Tibial nerve (tissue), 4 donors: ENCODE results near the gene SLC7A4. TPM values are rescaled to one million over a fixed set of nuclear protein-coding genes. Genes with fewer than 3 reads are reported as not detected.

Experiments used
- DNase-seq, 2 donors: peaks; one replicate each; pipeline ENCODE4 v3.0.0-alpha.2; 2019; ENCODE audit warnings: low spot score in 2 of 2
- H3K27ac ChIP-seq, 4 donors: fragments of 200-600 bp; sonication (generic) in 3 of 4; one replicate each; pipeline ENCODE4 v1.5.1; 2017 to 2019; ENCODE audit warnings: mild to moderate bottlenecking in 1 of 4
- H3K27me3 ChIP-seq, 2 donors: fragments of 200-600 bp; sonication (generic) in 1 of 2; one replicate each; pipeline versions ENCODE4 v1.5.1 to v1.6.0; 2017 to 2019
- H3K36me3 ChIP-seq, 3 donors: fragments of 200-600 bp; sonication (generic); one replicate each; pipeline ENCODE4 v1.5.1; 2018 to 2019
- H3K4me1 ChIP-seq, 4 donors: fragments of 200-600 bp; sonication (generic) in 3 of 4; one replicate each; pipeline ENCODE4 v1.5.1; 2017 to 2019
- H3K4me3 ChIP-seq, 4 donors: fragments of 200-600 bp; sonication (generic) in 3 of 4; one replicate each; pipeline ENCODE4 v1.5.1; 2017 to 2019; ENCODE audit warnings: mild to moderate bottlenecking in 1 of 4, moderate library complexity in 1 of 4
- H3K9me3 ChIP-seq, 4 donors: fragments of 200-600 bp; sonication (generic) in 3 of 4; one replicate each; pipeline ENCODE4 v1.5.1; 2017 to 2019
- EP300 ChIP-seq, 2 donors: sonication (generic); formaldehyde crosslinking; IDR thresholded peaks; one replicate each; pipeline ENCODE4 v1.6.1; 2017; ENCODE audit warnings: antibody characterized with exemption in 2 of 2, mild to moderate bottlenecking in 1 of 2
- POLR2A ChIP-seq, 2 donors: fragments of 450-650 bp; IDR thresholded peaks; one replicate each; pipeline ENCODE4 v1.6.1; 2017; ENCODE audit warnings: antibody characterized with exemption in 2 of 2, mild to moderate bottlenecking in 2 of 2, moderate library complexity in 2 of 2
- WGBS, 2 donors: methylation state at CpG; one replicate each; pipeline ENCODE4 v1.1.5; 2018; 5-methylcytosine and 5-hydroxymethylcytosine counted together
- total RNA-seq, 4 donors: library from RNA; depleted of rRNA; stranded (reverse); fragments of >200 nt; gene quantifications; one replicate each; pipeline ENCODE4 v1.1.0, GENCODE V29; 2016
- TF ChIP-seq, protein P1 (sequence below), 5 experiments: fragments of 200-600 bp in 3 of 5; fragments of 450-650 bp in 2 of 5; sonication (generic) in 3 of 5; IDR thresholded peaks; one replicate each; pipeline ENCODE4 v1.5.1; 2016 to 2019; ENCODE audit warnings: antibody characterized with exemption in 5 of 5, mild to moderate bottlenecking in 3 of 5, moderate library complexity in 2 of 5

The SLC7A4 gene
- total RNA-seq, 4 donors from 2014 or later = 0.22 to 1.3 TPM; not detected in 2

DNA sequence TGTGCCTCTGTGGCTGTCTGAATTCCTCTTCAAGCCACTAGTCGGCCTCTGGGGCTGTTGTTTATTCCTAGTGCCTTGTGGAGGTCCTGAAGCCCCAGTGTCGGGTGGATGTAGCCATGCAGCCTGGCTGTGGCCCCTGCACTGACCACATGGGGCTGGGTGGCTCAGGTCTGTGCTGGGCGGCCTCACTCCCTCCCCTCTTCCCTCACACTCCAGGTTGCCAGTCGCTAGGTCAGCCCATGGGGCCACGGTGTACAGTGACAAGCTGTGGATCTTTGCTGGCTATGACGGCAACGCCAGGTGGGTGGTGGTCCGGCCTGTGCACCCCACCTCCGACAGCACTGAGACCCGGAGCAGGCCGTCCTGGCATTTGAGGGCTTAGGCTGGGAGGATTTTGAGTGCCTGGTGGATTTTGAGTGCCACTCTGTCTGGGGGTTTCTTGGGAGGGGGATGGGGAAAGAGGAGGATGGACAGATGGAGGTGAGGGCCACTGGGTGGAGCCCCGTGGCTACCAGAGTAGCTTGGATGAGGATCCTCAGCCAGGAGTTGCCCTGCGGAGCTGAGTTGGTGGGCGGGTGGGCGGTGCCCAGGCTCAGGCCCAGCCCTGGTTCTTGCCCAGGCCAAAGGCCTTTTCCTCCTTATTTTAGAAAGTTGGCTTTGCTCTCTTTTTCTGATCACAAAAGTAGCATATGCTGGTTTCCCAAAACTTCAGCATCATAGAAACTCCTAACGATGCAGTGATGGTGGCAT is 43.6 kb downstream of the SLC7A4 start:
- H3K27ac ChIP-seq = no peak overlapping the region
- H3K4me1 ChIP-seq = peaks cover 0 to 12% (median under 1%) of the 10 kb centered on the region in 4 donors
- no peaks in the 10 kb centered on the region for H3K9me3 ChIP-seq
- WGBS, 2 donors = 84 to 85% methylated on average over 16 of the region's 16 CpGs
- peaks cover 3 to 95% (median 4%) of the 10 kb centered on the region in 3 donors for H3K36me3 ChIP-seq
- H3K27me3 ChIP-seq = no peaks in the 10 kb centered on the region
- no peak for DNase-seq
- no peak overlapping the region for H3K4me3 ChIP-seq
- TF ChIP-seq EP300 (IDR thresholded peaks at IDR 0.05) = no peak

DNA sequence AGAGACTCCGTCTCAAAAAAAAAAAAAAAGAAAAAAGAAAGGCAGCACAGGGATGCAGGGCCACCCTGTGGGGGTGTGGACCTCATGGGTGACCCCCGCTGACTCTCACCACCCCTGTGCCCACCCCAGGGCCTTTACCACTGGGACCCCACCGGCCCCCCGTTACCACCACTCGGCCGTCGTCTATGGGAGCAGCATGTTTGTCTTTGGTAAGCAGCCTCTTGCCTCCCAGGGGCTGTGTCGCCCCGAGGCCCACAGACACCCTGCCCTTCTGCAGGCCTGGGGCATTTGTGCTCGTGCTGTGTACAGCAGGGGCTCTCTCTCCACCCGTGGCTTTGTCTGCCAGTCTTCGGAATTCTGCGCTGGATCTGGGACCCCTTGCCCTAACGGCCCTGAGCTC is 45.0 kb downstream of the SLC7A4 start:
- no peak for TF ChIP-seq POLR2A (IDR thresholded peaks at IDR 0.05)
- TF ChIP-seq, protein P1, sequence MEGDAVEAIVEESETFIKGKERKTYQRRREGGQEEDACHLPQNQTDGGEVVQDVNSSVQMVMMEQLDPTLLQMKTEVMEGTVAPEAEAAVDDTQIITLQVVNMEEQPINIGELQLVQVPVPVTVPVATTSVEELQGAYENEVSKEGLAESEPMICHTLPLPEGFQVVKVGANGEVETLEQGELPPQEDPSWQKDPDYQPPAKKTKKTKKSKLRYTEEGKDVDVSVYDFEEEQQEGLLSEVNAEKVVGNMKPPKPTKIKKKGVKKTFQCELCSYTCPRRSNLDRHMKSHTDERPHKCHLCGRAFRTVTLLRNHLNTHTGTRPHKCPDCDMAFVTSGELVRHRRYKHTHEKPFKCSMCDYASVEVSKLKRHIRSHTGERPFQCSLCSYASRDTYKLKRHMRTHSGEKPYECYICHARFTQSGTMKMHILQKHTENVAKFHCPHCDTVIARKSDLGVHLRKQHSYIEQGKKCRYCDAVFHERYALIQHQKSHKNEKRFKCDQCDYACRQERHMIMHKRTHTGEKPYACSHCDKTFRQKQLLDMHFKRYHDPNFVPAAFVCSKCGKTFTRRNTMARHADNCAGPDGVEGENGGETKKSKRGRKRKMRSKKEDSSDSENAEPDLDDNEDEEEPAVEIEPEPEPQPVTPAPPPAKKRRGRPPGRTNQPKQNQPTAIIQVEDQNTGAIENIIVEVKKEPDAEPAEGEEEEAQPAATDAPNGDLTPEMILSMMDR (IDR thresholded peaks at IDR 0.05) = no peak
- no peak for TF ChIP-seq EP300 (IDR thresholded peaks at IDR 0.05)
- no peak for DNase-seq
- H3K4me3 ChIP-seq = no peak overlapping the region

DNA sequence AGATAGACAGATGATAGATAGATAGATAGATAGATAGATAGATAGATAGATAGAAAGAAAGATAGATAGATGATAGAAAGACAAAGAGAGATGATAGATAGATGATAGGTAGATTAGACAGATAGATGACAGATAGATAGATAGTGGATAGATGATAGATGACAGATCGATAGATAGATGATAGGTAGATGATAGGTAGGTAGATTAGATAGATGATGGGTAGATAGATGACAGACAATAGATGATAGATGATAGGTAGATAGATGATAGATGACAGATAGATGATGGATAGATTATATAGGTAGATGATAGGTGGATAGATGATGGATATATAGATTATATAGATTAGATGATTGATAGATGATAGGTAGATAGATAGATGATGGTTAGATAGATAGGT is 46.0 kb downstream of the SLC7A4 start:
- WGBS, 2 donors = 96 to 100% methylated on average over 1 of the region's 1 CpG
- Histone ChIP-seq H3K27me3 (no peaks in the 10 kb centered on the region), H3K36me3 (peaks cover 0 to 71% (median 1%) of the 10 kb centered on the region in 3 donors)

More for the DNA sequence above, 45.0 kb downstream of the SLC7A4 start:
- no peak overlapping the region for H3K27ac ChIP-seq
- 88 to 90% methylated on average over 14 of the region's 14 CpGs for WGBS, 2 donors
- H3K4me1 ChIP-seq = peaks cover 0 to 25% (median 10%) of the 10 kb centered on the region in 4 donors
- peaks cover 0 to 82% (median 4%) of the 10 kb centered on the region in 3 donors for H3K36me3 ChIP-seq
- no peaks in the 10 kb centered on the region for H3K27me3 ChIP-seq
- H3K9me3 ChIP-seq = no peaks in the 10 kb centered on the region

DNA sequence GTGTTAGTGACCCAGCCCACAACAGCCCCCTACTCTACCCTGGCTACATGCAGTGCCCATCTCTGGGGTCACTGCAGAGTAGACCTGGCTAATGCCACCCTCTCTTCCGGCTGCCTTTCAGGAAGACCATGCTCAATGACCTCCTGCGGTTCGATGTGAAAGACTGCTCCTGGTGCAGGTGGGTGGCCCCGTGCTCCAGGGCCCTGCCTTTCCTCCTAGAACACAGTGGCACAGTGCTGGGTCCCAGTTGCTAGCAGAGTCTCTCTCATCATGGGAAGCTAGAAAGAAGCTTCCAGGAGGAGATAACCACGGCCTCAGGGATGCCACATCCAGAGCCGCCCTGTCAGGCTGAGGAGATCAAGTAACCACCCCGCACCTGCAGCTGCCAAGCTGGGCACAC is 46.6 kb downstream of the SLC7A4 start:
- no peaks in the 10 kb centered on the region for H3K27me3 ChIP-seq
- DNase-seq = no peak
- 92 to 100% methylated on average over 7 of the region's 7 CpGs for WGBS, 2 donors
- TF ChIP-seq EP300 (IDR thresholded peaks at IDR 0.05) (no peak), POLR2A (IDR thresholded peaks at IDR 0.05) (no peak)
- TF ChIP-seq, protein P1 (IDR thresholded peaks at IDR 0.05) = no peak
- peaks cover 0 to 33% (median 18%) of the 10 kb centered on the region in 4 donors for H3K4me1 ChIP-seq
- no peaks in the 10 kb centered on the region for H3K9me3 ChIP-seq
- peaks cover 0 to 65% (median 0%) of the 10 kb centered on the region in 3 donors for H3K36me3 ChIP-seq
- H3K27ac ChIP-seq = no peak overlapping the region
- H3K4me3 ChIP-seq = no peak overlapping the region

More for the DNA sequence above, 46.0 kb downstream of the SLC7A4 start:
- no peak for DNase-seq
- TF ChIP-seq EP300 (IDR thresholded peaks at IDR 0.05) = no peak
- TF ChIP-seq, protein P1 (IDR thresholded peaks at IDR 0.05) = no peak
- TF ChIP-seq POLR2A (IDR thresholded peaks at IDR 0.05) = no peak
- Histone ChIP-seq H3K27ac (no peak overlapping the region), H3K4me1 (peaks cover 0 to 27% (median 12%) of the 10 kb centered on the region in 4 donors), H3K4me3 (no peak overlapping the region), H3K9me3 (no peaks in the 10 kb centered on the region)

DNA sequence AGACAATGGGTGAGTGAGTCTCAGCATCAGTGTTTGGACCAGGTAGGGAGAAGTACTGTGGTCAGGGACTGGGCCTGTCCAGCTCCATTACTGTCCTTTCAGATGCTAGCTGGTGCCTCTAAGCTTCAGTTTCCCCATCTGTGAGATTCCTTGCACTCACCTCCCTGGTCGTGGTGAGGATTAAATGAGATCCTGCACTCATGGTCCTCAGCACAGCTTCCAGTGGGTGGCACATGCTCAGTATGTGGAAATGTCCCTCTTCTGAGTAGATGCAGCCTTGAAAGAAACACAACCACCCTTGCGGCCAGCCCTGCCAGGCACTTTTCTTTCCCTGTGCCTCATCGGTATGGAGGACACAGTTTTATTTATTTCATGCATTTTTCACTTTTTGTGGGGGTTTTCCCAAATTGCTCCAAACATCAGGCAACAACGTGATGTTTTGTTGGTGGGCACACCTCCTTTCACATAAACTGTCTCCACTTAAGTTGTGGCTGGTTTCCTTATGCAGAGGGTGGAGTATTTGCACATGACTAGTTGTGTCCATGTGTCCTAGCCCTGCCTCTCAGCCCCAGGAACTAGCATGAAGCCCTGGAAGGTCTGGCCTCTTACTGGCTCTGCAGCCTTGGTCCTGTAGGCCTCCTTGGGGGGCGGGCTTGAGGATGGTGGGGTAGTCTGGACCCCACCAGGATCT is 49.1 kb downstream of the SLC7A4 start:
- Histone ChIP-seq H3K4me1 (peaks cover 0 to 50% (median 24%) of the 10 kb centered on the region in 4 donors), H3K36me3 (peaks cover 0 to 40% (median 0%) of the 10 kb centered on the region in 3 donors), H3K9me3 (peaks cover 0 to 7% (median 0%) of the 10 kb centered on the region in 4 donors), H3K27me3 (no peaks in the 10 kb centered on the region), H3K27ac (peak overlapping the region in 3 of 4 donors; percentile 83 to 92 (median 92)), H3K4me3 (peak overlapping the region; percentile 72 to 91 (median 76))
- 61 to 66% methylated on average over 5 of the region's 5 CpGs for WGBS, 2 donors
- DNase-seq = no peak
- TF ChIP-seq POLR2A (IDR thresholded peaks at IDR 0.05) (no peak), EP300 (IDR thresholded peaks at IDR 0.05) (no peak)
- TF ChIP-seq, protein P1 (IDR thresholded peaks at IDR 0.05) = no peak
